Endothelial cell of umbilical vein (primary cell): ENCODE results near the gene IWS1.

Source experiments
- CTCF ChIP-seq, 2 donors: IDR thresholded peaks; 1 replicate in 1 of 2; 2 replicates in 1 of 2; pipeline ENCODE4 v1.5.1; 2011; ENCODE audit warnings: low read length in 2 of 2, mild to moderate bottlenecking in 2 of 2, moderate library complexity in 2 of 2, control low read depth in 1 of 2, inconsistent platforms in 1 of 2, low read depth in 1 of 2; ENCODE audit not compliant: insufficient read depth in 1 of 2; ENCODE audit errors: extremely low read depth in 1 of 2
- EZH2 ChIP-seq: IDR thresholded peaks from 2 replicates; pipeline ENCODE4 v1.6.1; 2012; ENCODE audit warnings: borderline replicate concordance, low read depth, mild to moderate bottlenecking, moderate library complexity, low read length, inconsistent platforms; ENCODE audit not compliant: severe bottlenecking
- MAX ChIP-seq: IDR thresholded peaks from 2 replicates; pipeline ENCODE4 v1.6.1; 2011; ENCODE audit not compliant: insufficient read depth, insufficient read length
- MYC ChIP-seq: IDR thresholded peaks from one replicate; pipeline ENCODE4 v1.6.1; 2011; ENCODE audit warnings: mild to moderate bottlenecking, low read depth, low read length
- POLR2A ChIP-seq: IDR thresholded peaks from 2 replicates; pipeline ENCODE4 v1.6.1; 2012; ENCODE audit warnings: low read depth, mild to moderate bottlenecking, control low read depth, low read length
- POLR2AphosphoS5 ChIP-seq: IDR thresholded peaks from 2 replicates; pipeline ENCODE4 v1.6.1; 2012; ENCODE audit warnings: low read depth, mild to moderate bottlenecking, control low read depth, low read length, moderate library complexity; ENCODE audit not compliant: insufficient read depth

GRCh38 chr2:127565261-127566138 lies 39.2 kb upstream of the IWS1 start:
- TF ChIP-seq CTCF (IDR thresholded peaks at IDR 0.05; ENCODE audit: extremely low read depth in 1 of 2, insufficient read depth in 1 of 2, low read depth in 1 of 2, low read length in 2 of 2) (no peak), MAX (no peak), POLR2A (no peak), EZH2 (no peak), POLR2AphosphoS5 (no peak), MYC (no peak)
